ENCODE measurements around the gene FBXL5.

The FBXL5 gene

GRCh38 chr4:15655223-15656037 is at the start of gene FBXL5:
FBXL5 (minus strand) TSS chr4:15655357; CDS start chr4:15655287, 70 bp downstream.
- DNase-seq: peak; percentile 74 to 89 (median 77)

GRCh38 chr4:15704129-15704528 is 49.0 kb upstream of the FBXL5 start:
- DNase-seq: no peak

- DNase-seq: no peak
These were observed 48.3 kb upstream of the FBXL5 start for GRCh38 chr4:15703439-15703838.

GRCh38 chr4:15702941-15703403 is 47.8 kb upstream of the FBXL5 start, which contains the start of gene BST1:
BST1 (plus strand) TSS chr4:15703065; CDS start chr4:15703145, 80 bp downstream.
- peak; percentile 14 to 61 (median 24) for DNase-seq

GRCh38 chr4:15696866-15697265 is 41.7 kb upstream of the FBXL5 start:
- no peak for DNase-seq

GRCh38 chr4:15695729-15696128 is 40.6 kb upstream of the FBXL5 start:
- DNase-seq: no peak

- DNase-seq: no peak
These were observed 40.1 kb upstream of the FBXL5 start for GRCh38 chr4:15695240-15695699.

- no peak for DNase-seq
These were observed 39.3 kb upstream of the FBXL5 start for GRCh38 chr4:15694431-15694830.

GRCh38 chr4:15692602-15693001 is 37.4 kb upstream of the FBXL5 start:
- no peak for DNase-seq

- DNase-seq: no peak
These were observed 36.4 kb upstream of the FBXL5 start for GRCh38 chr4:15691346-15692135.

- DNase-seq: no peak
These were observed 35.1 kb upstream of the FBXL5 start for GRCh38 chr4:15690020-15690809.

GRCh38 chr4:15689540-15689939 is 34.4 kb upstream of the FBXL5 start:
- DNase-seq: no peak

- DNase-seq: no peak
These were observed 32.9 kb upstream of the FBXL5 start for GRCh38 chr4:15688051-15688450.

GRCh38 chr4:15684498-15684897 is 29.3 kb upstream of the FBXL5 start:
- no peak for DNase-seq

GRCh38 chr4:15683143-15683495 is 28.0 kb upstream of the FBXL5 start:
- no peak for DNase-seq

GRCh38 chr4:15682242-15683142 is 27.3 kb upstream of the FBXL5 start:
- no peak for DNase-seq

- DNase-seq: peak; percentile 83 to 97 (median 93)
These were observed 26.4 kb upstream of the FBXL5 start, which contains the start of gene FAM200B for GRCh38 chr4:15681372-15682241. FAM200B (plus strand) TSS chr4:15681827; CDS start chr4:15686978, 5,151 bp downstream.

- no peak for DNase-seq
These were observed 25.9 kb upstream of the FBXL5 start for GRCh38 chr4:15681067-15681371.

- no peak for DNase-seq
These were observed 22.4 kb upstream of the FBXL5 start for GRCh38 chr4:15677507-15677988.

- DNase-seq: no peak
These were observed 21.7 kb upstream of the FBXL5 start for GRCh38 chr4:15676899-15677298.

GRCh38 chr4:15676039-15676438 is 20.9 kb upstream of the FBXL5 start:
- DNase-seq: no peak
